Measurements from ENCODE around the gene ADAT3. TPM values are rescaled to one million over a fixed set of nuclear protein-coding genes. Genes with fewer than 3 reads are reported as not detected.
A peak's percentile ranks its signal among the peaks of the same experiment; 100 is the strongest.

Gene ADAT3
- total RNA-seq, 1 experiment from 2014 or later: 10.0 TPM

DNA sequence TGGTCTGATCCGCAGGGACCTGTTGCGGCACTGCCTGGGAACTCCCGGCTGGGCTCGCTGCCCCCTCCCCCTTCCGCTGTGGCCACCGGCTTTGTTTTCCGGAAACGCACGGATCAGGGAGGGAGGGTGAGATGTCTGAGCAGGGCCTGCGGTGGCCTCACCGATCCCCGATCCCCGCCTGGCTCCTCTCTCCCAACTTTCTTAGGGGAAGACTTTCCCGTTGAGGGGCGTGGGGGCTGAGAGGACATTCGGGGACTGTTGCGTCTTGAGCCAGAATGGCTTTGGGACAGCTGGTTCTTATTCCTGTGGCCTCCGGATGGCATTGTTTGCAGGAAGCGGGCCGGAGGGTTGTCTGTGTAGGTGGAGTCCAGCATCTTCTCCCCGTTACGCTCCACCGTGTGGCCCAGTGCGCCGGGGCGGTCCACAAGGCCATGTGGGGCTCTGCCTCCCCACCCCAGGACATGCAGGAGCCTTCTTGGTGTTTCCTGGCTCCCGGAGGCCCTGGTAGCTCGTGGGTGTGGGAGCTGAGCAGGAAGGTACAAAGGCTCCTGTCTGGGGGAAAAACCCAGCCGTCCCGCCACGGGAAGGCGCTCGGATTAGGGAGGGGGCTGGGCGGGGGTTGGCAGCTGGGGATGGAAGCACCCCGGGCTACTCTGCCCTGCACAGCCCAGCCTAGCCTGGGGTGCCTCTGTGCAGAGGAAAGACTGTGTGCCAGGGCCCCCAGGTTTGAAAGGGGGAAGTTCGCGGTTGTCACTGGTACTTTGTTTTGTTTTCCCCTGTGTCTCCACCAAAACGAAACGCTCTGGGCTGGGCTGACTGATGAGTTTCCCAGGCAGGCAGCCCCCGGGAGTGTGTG, 37.1 kb downstream of the ADAT3 start:
- H3K27me3 ChIP-seq (ENCODE audit: control insufficient read depth, insufficient read depth, low read length): no peaks in the 10 kb centered on the region
- no peaks in the 10 kb centered on the region for H3K36me3 ChIP-seq (replicated peaks; ENCODE audit: control insufficient read depth, insufficient read depth, low read length)
- peak overlapping the region; percentile 80 for H3K4me3 ChIP-seq (ENCODE audit: insufficient read depth, low read depth, low read length)
- DNase-seq: peak; percentile 98

DNA sequence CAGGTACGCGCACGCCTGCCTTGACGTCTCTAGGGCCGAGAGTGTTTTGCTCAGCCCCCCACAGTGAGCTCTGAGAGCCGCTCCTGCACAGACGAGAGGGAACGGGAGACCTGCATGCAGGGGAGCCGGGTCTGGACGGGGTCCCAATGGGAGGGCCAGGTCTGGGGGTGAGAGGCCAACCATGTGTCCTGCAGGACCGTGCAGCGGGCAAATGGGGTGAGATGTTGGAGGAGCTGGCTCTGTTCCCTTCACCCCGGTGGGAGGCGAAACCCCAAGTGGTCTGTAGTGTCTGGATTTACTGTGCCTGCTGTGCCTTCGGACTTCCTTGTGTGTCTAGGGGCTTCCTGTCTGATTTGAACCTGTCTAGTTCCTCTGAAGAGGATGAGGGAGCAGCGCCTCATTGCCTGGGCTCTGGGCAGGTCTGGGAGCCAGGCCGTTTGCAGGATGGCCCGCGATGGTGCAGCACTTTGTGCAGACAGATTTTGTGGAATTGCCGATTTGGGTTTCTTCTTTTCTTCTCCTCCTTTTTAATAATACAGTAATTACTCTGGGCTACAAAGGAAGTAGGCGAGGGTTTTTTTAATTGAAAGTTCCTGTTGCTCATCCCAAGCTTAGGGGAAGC, 37.8 kb downstream of the ADAT3 start:
- peak overlapping the region; percentile 80 for H3K4me3 ChIP-seq (ENCODE audit: insufficient read depth, low read depth, low read length)
- no peaks in the 10 kb centered on the region for H3K36me3 ChIP-seq (replicated peaks; ENCODE audit: control insufficient read depth, insufficient read depth, low read length)
- H3K27me3 ChIP-seq (ENCODE audit: control insufficient read depth, insufficient read depth, low read length): no peaks in the 10 kb centered on the region
- DNase-seq: no peak

DNA sequence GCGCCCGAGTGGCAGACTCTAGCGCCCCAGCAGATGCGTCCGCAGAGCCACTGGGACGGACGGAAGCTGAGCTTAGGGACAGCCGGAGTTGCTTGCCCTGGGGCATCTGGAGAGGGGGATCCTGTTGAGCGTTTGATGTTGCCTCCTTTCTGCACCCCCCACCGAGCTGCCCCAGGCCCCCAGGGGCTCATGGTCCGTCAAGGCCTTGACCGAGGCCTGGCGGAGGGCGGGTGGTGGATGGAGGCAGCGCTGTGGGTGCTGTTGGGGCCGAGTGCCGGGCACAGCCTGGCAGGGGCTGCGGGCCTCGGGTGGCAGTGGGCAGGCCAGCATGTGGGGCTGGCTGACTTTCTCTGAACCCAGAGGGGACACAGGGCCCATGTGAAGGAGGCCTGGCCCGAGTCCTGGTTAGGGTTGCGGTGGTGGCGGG, 38.5 kb downstream of the ADAT3 start:
- Histone ChIP-seq H3K4me3 (ENCODE audit: insufficient read depth, low read depth, low read length) (no peak overlapping the region), H3K27me3 (ENCODE audit: control insufficient read depth, insufficient read depth, low read length) (no peaks in the 10 kb centered on the region), H3K36me3 (replicated peaks; ENCODE audit: control insufficient read depth, insufficient read depth, low read length) (no peaks in the 10 kb centered on the region)
- no peak for DNase-seq

DNA sequence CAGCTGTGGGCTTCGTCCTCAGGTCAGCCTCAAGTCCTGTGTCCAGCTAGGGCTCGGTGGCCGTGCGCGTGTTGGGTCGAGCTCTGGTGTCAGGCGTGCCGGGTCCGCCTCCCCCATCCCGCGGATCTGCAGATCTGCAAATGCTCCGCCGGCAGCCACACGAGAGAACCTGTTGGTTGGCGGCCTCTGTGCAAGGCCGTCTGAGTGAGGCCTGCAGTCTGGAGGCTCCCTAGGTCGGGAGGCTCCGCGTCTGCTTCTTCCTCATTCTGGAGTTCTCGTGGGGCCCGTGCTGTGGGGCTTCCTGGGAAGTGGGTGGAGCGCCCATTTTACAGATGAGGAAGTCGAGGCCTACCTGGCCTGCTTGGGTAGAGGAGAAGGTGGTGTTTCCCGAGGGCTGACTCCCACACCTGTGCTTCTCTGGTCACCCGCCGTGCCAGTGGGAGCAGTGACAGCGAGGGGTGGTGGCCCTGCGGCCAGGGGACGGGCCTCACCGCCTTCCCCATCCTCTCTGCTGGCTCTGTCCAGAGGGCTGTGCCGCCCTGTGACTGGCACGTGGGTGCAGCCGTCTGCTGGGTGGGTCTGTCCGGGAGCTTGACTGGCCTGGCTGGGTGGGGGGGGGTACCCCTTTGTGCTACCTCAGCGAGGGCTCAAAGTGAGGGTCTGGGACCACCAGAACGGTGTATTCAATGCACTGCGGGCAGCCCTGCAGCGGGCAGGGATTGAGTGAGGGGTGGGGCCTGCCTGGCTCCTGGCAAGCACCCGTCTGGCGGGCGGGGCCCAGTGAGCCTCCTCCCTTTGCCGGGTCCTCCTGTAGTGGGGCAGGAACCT, 39.1 kb downstream of the ADAT3 start:
- no peak overlapping the region for H3K4me3 ChIP-seq (ENCODE audit: insufficient read depth, low read depth, low read length)
- H3K36me3 ChIP-seq (replicated peaks; ENCODE audit: control insufficient read depth, insufficient read depth, low read length): no peaks in the 10 kb centered on the region
- H3K27me3 ChIP-seq (ENCODE audit: control insufficient read depth, insufficient read depth, low read length): no peaks in the 10 kb centered on the region
- DNase-seq: peak; percentile 51

DNA sequence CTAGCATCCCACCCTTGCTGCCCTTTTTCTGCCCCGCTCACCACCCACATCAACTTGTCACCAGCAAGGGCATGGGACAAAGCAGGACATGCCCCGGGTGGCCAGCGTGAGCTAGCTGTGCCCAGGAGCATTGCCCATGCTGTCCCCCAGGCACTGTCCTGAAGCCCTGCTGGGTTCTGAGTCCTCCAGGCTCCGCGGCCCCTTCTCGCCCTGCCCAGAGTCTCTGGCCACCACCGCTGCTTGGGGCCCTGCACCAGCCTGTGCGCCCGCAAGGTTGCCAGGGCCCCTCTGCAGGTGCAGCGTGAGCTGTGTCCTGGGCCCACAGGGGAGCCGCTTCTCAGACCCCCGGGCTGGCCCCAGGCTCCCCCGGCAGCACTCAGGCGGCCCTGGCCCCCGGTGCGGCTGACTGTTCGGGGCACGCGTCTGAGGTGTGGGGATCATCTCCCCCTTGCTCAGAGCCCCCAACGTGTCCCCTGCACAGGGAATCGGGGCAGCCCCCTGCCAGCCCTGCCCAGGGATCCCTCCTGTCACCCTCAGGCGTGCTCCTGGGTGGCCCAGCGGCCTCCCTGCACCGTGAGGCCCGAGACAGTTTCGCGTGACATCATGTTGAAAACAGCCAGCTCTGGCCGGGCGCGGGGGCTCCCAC, 39.8 kb downstream of the ADAT3 start:
- no peak for DNase-seq
- no peak overlapping the region for H3K4me3 ChIP-seq (ENCODE audit: insufficient read depth, low read depth, low read length)
- H3K36me3 ChIP-seq (replicated peaks; ENCODE audit: control insufficient read depth, insufficient read depth, low read length): no peaks in the 10 kb centered on the region

DNA sequence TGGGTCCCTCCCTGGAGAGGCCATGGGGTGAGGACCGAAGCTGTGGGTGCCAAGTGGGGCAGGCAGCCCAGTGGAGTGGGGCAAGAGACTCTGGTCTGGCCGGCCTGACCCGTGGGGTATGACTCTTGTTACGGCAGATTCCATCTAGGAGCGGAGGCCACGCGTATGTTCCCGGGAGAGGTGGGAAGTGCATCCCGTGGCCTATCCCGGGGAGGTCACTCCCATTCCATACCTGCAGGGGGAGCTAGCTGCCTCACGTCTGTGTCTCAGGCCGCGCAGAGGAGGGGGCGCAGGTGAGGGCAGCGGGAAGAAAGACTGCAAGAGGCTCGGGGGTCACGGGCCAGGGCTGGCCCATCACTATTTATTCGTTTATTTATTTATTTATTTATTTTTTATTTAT, 40.7 kb downstream of the ADAT3 start:
- Histone ChIP-seq H3K36me3 (replicated peaks; ENCODE audit: control insufficient read depth, insufficient read depth, low read length) (no peaks in the 10 kb centered on the region), H3K4me3 (ENCODE audit: insufficient read depth, low read depth, low read length) (no peak overlapping the region), H3K27me3 (ENCODE audit: control insufficient read depth, insufficient read depth, low read length) (no peaks in the 10 kb centered on the region)
- DNase-seq: peak; percentile 97

More for the DNA sequence above, 39.8 kb downstream of the ADAT3 start:
- no peaks in the 10 kb centered on the region for H3K27me3 ChIP-seq (ENCODE audit: control insufficient read depth, insufficient read depth, low read length)

DNA sequence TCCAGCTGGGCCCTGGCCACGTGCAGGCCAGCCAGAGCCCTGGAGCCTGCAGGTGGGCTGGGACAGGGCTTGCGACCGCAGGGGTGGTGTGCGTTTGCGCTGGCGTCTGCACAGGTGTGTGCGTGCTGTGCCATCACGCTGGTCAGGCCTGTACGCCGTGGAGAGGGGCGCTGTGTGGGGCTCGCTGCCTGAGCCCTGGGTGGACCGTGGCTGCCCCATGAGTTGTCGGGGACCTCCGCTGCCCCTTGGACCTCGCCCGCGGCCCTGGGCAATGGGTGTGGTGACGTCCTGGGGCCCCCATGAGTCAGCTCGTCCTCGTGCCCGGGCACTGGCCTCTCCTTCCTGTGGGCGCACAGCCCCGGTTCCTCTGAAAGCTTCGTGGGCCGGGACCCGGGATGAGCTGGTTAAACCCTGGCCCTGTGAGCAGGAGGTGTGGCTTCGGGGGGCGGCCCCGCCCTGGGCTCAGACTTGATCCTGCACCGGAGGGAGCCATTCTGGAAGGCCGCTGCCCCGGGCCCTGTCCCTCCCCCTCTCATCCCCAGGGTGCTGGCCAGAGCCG, 42.5 kb downstream of the ADAT3 start:
- Histone ChIP-seq H3K36me3 (replicated peaks; ENCODE audit: control insufficient read depth, insufficient read depth, low read length) (no peaks in the 10 kb centered on the region; the same call in 1 of the 2 replicates), H3K27me3 (ENCODE audit: control insufficient read depth, insufficient read depth, low read length) (no peaks in the 10 kb centered on the region), H3K4me3 (ENCODE audit: insufficient read depth, low read depth, low read length) (no peak overlapping the region)
- peak; percentile 88 for DNase-seq

DNA sequence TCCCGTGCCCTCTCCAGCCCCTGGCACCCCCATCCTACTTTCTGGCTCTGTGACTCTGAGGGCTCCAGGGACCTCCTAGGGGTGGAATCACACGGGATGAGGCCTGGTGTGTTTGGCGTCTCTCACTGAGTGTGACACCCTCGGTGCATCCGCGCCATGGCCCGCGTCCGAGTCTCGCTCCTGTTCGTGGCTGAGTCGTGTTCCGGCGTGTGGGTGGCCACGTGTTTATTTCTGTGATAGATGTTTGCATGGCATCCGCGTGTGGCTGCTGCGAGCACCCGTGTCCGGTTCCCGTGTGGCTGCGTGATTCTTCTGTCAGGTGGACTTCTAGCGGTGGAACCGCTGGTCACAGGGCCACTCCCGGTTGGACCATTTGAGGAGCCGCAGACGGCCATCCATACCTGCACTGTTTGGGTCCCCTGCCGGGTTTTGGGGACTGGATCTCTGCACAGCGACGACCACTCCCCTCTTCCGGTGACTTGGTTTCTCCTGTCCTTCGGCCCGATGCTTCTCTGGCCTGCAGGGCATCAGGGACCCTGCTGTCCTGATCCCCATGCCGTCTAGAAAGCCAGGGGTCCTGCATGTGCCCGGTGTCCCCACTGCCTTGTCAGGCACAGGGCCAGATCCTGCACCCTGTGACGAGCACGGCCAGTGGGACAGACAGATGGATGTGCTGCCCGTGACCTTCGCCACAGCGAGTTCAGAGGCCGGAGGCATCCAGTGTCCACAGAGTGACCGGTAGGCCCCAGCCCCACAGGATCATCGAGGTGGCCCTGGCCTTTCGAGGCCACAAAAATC, 44.3 kb downstream of the ADAT3 start:
- Histone ChIP-seq H3K27me3 (ENCODE audit: control insufficient read depth, insufficient read depth, low read length) (no peaks in the 10 kb centered on the region), H3K36me3 (replicated peaks; ENCODE audit: control insufficient read depth, insufficient read depth, low read length) (no peaks in the 10 kb centered on the region; the same call in none of the 2 replicates), H3K4me3 (ENCODE audit: insufficient read depth, low read depth, low read length) (no peak overlapping the region)
- DNase-seq: no peak

DNA sequence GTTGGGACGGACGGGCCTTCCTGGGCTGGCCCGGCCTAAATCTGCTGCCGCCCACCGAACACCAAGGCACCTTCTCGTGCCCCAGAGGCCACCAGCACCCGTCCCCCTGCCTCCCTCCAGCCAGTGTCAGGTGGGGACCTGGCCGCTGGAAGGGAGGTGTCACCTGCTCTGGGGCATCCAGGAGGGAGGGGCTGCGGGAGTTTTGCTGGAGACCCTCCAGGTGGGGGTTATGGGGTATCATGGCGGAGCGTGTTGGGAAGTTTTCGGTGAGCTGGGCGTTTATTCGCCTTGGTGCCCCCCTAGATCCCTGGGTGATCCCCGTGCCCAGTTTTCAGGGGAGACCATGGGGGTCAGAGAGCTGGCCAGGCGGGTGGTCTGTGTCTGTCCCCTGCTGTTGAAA, 45.4 kb downstream of the ADAT3 start:
- DNase-seq: no peak
- Histone ChIP-seq H3K36me3 (replicated peaks; ENCODE audit: control insufficient read depth, insufficient read depth, low read length) (no peaks in the 10 kb centered on the region; the same call in none of the 2 replicates), H3K27me3 (ENCODE audit: control insufficient read depth, insufficient read depth, low read length) (no peaks in the 10 kb centered on the region), H3K4me3 (ENCODE audit: insufficient read depth, low read depth, low read length) (no peak overlapping the region)

DNA sequence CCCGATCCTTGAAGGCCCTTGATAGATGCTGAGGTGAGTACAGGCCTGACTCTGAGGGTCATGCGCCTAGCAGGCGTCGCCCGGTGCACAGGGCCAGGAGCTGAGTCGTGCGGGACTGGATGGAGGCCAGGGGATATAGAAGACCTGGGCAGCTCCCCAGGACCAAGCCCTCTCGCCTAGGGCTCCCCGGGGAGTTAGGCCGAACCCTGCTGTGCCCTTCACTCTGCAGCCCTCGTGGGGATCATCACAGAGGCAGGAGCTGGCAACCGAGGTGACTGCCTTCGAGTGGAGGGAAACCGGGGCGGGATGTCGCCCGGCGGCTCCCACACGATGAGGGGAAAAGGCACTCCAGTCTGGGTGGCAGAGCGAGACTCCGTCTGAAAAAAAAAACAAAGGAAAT, 47.4 kb downstream of the ADAT3 start:
- Histone ChIP-seq H3K36me3 (replicated peaks; ENCODE audit: control insufficient read depth, insufficient read depth, low read length) (no peaks in the 10 kb centered on the region; the same call in none of the 2 replicates), H3K4me3 (ENCODE audit: insufficient read depth, low read depth, low read length) (no peak overlapping the region), H3K27me3 (ENCODE audit: control insufficient read depth, insufficient read depth, low read length) (no peaks in the 10 kb centered on the region)
- DNase-seq: no peak

DNA sequence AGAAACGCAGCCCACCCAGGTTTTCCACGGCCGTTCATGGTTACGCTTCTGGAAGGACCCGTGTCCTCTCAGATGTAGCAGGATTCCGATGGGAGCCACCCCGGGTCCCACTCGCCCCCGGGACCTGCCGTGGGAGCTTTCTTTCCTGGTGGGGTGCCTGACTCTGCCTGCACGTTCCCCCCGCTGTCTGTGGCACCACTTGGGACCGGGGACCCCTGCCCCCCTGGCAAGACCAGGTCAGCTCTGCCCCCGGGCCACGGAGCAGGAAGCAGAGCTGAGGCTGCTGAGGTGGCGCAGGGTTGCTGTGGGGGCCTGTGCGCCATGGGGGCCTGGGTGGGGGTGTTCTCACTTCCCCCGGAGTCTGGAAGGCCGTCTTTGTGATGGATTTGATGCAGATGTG, 47.8 kb downstream of the ADAT3 start:
- H3K36me3 ChIP-seq (replicated peaks; ENCODE audit: control insufficient read depth, insufficient read depth, low read length): no peaks in the 10 kb centered on the region; the same call in none of the 2 replicates
- H3K27me3 ChIP-seq (ENCODE audit: control insufficient read depth, insufficient read depth, low read length): no peaks in the 10 kb centered on the region
- no peak overlapping the region for H3K4me3 ChIP-seq (ENCODE audit: insufficient read depth, low read depth, low read length)
- DNase-seq: no peak

DNA sequence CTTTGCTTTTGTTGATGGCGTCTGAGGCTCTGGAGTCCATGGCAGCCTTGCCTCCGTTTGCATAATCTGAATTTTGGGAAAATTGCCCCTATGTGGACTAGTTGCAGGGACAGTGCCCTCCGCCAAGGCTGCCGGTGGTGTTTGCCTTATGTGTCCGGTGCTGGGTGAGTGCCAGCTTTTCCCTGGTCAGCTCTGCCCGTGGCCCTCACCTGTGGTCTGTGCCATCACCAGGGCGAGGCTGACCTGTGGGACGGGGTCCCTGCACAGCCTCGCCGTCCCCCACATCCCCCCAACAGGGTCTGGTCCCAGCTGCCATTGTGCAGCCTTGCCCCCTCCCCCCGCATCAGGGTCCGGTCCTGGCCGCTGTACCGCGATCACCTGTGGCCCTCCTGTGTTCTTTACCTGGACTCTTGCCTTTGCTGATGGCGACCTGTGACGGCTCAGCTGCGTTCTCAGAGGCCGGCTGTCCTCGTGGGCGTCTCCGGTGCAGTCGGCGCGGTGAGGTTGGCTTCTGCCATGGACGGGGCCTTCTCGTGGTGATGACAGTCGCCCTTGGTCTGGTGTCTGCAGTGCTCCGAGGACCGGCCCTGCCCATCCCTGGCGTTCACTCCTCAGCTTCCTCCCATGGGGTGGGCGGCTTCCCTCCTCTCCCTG, 48.4 kb downstream of the ADAT3 start:
- no peak for DNase-seq
- Histone ChIP-seq H3K27me3 (ENCODE audit: control insufficient read depth, insufficient read depth, low read length) (no peaks in the 10 kb centered on the region), H3K36me3 (replicated peaks; ENCODE audit: control insufficient read depth, insufficient read depth, low read length) (no peaks in the 10 kb centered on the region; the same call in none of the 2 replicates), H3K4me3 (ENCODE audit: insufficient read depth, low read depth, low read length) (no peak overlapping the region)

DNA sequence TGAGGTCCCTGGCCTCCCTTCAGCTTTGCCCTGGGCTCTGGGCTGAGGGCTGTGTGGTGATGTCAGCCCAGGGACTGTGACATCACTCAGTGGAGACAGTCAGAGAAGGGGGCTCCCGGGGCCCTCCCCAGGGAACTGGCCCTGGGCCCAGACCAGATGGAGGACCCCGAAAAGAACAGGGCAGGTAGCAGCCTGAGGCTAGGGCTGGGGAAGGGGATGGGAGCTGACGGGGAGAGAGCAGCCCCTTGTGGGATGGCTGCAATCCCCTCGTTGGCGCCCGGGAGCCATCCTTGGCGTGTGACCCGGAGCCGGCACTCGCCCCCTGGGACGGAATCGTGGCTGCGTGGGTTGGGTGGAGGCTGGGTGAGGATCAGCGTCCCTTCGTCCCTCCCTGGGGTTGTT, 49.3 kb downstream of the ADAT3 start:
- no peak for DNase-seq

More for the DNA sequence above, 49.3 kb downstream of the ADAT3 start:
- H3K27me3 ChIP-seq (ENCODE audit: control insufficient read depth, insufficient read depth, low read length): no peaks in the 10 kb centered on the region
- no peak overlapping the region for H3K4me3 ChIP-seq (ENCODE audit: insufficient read depth, low read depth, low read length)
- no peaks in the 10 kb centered on the region; the same call in none of the 2 replicates for H3K36me3 ChIP-seq (replicated peaks; ENCODE audit: control insufficient read depth, insufficient read depth, low read length)

Data from H7 (cell line).